GM12801 (cell line): ENCODE measurements around the gene STAG3.

Experiments
- TF ChIP-seq, protein P1 (sequence below): IDR thresholded peaks from one replicate; pipeline ENCODE4 v1.5.1; 2011; ENCODE audit warnings: control low read depth; ENCODE audit not compliant: insufficient read length; ENCODE audit errors: extremely low read depth

The STAG3 gene

DNA sequence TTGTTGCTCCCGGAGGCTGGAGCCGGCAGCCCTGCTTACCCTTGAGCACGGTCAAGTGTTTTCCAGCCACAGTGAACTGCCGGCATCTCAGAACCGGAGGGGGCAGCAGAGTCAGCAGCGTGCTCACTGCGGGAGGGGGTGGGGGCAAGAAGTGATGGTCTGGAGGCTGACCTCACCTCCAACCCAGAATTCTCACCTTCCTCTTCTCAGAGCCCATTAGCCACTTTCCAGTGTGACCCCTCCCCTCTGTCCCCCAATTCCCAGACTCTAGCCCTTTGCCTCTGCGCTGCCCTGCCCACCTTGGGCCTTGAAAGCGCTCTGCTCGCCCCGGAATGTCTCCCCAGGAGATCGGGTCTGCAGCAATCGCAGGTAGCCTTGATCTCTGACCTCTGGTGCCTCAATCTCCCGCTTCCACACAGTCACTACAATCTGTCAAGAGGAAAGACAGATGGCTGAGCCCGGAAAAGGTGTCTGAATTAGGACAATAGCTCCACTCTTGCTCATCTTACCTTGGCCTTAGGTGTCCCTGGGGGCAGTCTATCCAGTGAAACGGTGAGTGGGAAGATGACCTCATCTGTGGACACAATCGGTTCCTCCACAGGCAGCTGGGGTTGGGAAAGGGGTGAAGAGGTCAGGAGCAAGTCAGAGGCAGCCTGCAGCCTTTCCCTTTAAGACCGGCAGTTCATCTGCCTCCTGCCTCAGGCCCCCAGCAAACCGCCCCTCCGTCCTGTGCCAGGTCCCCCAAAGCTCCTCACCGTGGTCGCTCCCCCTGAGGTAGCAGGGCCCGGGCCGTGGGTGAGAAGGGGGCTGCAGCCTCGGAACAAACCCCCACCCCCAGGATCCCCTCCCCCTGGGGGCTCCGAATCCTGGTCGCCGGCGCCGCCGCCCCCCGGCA is 20.1 kb upstream of the STAG3 start:
- TF ChIP-seq, protein P1, sequence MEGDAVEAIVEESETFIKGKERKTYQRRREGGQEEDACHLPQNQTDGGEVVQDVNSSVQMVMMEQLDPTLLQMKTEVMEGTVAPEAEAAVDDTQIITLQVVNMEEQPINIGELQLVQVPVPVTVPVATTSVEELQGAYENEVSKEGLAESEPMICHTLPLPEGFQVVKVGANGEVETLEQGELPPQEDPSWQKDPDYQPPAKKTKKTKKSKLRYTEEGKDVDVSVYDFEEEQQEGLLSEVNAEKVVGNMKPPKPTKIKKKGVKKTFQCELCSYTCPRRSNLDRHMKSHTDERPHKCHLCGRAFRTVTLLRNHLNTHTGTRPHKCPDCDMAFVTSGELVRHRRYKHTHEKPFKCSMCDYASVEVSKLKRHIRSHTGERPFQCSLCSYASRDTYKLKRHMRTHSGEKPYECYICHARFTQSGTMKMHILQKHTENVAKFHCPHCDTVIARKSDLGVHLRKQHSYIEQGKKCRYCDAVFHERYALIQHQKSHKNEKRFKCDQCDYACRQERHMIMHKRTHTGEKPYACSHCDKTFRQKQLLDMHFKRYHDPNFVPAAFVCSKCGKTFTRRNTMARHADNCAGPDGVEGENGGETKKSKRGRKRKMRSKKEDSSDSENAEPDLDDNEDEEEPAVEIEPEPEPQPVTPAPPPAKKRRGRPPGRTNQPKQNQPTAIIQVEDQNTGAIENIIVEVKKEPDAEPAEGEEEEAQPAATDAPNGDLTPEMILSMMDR = no peak

DNA sequence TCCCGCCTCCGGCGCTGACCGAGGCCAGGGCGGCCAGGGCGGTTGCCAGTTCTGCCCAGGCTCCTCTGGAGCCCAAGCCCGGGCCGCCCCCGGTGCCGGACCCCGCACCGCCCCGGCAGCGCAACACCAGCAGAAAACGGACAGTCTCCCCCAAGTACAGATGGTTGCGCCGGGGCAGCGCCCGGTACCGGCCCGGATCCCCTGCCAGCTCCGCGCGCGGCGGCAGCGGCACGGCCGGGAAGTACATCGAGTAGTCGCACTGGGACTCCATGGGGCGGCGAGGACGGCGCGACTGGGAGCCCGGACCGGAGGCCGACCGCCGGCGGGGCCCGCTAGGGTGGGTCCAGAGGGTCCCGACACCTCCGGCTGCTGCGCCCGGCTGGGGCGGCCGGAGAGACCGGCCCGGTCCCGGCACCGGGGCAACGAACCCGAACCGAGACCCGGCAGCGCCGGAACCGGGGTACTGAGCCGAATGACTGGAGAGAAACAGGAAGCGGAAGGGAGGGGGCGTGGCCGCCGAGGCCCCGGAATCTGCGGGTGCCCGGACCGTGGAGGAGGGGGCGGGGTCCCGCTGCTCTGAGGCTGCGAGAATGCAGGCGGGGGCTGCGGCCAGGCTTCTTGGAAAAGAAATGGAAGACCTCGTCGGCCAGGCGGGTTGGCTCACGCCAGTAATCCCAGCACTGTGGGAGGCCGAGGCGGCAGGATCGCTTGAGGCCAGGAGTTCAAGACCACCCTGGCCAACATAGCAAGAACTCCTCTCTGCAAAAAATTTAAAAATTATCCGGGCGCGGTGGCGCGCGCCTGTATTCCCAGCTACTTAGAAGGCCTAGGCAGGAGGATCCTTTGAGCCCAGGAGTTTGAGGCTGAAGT is 19.3 kb upstream of the STAG3 start, which contains the start of gene TRAPPC14:
TSS of gene TRAPPC14 (minus strand) at position 495 of the 870 bp plus-strand sequence. CDS start at position 271, 224 bp downstream.
- TF ChIP-seq, protein P1 = no peak

DNA sequence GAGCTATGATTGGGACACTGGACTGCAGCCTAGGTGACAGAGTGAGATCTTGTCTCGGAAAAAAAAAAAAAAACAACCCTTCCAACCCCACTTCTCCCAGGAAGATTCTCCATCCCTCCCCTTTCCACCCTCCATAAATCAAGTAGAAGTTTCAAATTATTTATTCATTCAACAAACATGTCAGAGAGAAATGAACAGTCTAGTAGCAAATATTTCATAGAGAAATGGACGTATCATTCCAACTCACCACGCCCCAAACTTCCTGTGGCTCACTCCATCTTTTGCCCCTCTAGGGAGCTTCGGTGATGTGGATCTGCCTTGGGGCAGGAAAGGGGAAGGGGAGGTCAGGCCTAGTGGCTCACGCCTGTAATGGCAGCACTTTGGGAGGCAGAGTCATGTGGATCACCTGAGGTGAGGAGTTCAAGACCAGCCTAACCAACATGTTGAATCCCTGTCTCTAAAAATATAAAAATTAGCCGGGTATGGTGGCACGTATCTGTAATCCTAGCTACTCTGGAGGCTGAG is 18.6 kb upstream of the STAG3 start:
- TF ChIP-seq, protein P1 = no peak

DNA sequence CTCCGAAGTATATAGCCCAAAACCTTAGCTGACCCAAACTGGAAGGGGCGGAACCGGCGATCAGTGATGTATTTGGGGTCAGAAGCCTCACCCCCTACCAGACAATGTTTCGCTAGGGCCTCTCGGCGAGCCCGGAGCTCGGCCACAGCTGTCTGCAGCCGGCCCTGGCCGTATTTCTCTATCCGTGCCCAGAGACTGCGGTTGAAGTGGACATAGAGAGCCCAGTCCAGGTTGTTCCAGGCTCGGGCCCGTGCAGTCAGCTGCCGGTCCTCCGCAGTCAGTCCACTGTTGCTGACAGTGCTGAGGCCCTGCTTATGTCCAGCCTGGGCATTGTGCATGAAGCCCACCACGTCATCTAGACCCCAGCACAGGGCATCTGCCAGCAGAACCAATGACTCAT is 17.7 kb upstream of the STAG3 start:
- TF ChIP-seq, protein P1 = no peak

DNA sequence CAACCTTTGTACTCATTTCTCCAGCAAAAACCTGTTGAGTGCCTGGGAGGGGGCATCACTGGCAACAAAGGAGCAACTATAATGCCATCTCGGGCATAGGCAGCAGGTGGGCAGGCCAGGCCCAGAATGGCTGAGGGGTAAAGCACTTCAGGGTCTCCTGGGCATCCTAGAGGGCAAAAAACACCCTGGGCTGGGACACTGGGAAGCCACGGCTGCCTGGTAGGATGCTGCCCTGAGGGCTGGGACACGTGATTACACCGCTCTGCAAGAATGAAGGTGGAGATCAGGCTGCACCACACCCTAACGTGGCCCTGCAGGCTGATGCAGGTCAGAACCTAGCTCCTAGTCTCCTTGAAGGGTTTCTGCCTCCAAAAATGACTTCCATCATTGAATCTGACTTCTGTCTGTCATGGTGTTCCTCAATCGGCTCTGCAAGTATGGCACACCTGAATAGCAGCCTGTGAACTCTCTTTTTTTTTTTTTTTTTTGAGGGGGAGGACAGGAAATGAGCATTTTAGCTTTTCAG is 14.6 kb upstream of the STAG3 start:
- TF ChIP-seq, protein P1 = no peak

DNA sequence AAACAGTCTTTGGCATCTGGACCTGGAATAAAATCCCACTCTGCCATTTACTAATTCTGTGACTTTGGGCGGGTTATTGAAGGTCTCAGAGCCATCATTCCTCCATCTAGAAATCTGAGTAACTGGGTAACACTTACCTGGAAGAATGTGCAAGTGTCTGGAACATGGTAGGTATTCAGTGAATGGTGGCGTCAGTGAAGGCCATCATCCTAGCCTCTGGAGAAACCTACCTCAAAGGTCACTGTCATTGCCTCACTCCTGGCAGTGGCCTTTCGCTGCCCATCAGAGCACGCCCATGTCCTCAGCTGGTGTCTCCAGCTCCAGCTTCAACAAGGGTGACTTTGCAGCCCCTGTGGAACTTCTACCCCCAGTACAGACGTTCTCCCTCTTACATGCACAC is 13.8 kb upstream of the STAG3 start:
- TF ChIP-seq, protein P1 = no peak
